ENCODE data around the gene PDSS2.

PDSS2 gene

GRCh38 chr6:107459283-107460082 lies at the start of gene PDSS2:
Gene PDSS2 (minus strand): TSS chr6:107459564. CDS start chr6:107459285, 279 bp downstream.
- Mint-ChIP-seq H3K36me3 (ENCODE audit: low read depth) (peaks cover 5% of the 10 kb centered on the region), H3K27ac (peak within 1 kb of the TSS; percentile 85), H3K27me3 (ENCODE audit: low read depth, poor library complexity) (peaks cover 13% of the 10 kb centered on the region), H3K9me3 (no peaks in the 10 kb centered on the region), H3K4me3 (peak within 1 kb of the TSS; percentile 91), H3K4me1 (peaks cover 24% of the 10 kb centered on the region)
- DNase-seq, result peak; percentile 96
- peak; percentile 58 for TF ChIP-seq CTCF (IDR thresholded peaks at IDR 0.05)

- Mint-ChIP-seq H3K9me3 (no peaks in the 10 kb centered on the region), H3K4me3 (no peak overlapping the region), H3K4me1 (peaks cover 44% of the 10 kb centered on the region), H3K27me3 (ENCODE audit: low read depth, poor library complexity) (no peaks in the 10 kb centered on the region), H3K27ac (no peak overlapping the region), H3K36me3 (ENCODE audit: low read depth) (peaks cover 72% of the 10 kb centered on the region)
- no peak for TF ChIP-seq CTCF (IDR thresholded peaks at IDR 0.05)
- no peak for DNase-seq
Measured at GRCh38 chr6:107506145-107506544, 46.8 kb upstream of the PDSS2 start.

- Mint-ChIP-seq H3K4me3 (no peak overlapping the region), H3K9me3 (no peaks in the 10 kb centered on the region), H3K4me1 (peaks cover 32% of the 10 kb centered on the region), H3K36me3 (ENCODE audit: low read depth) (peaks cover 65% of the 10 kb centered on the region), H3K27me3 (ENCODE audit: low read depth, poor library complexity) (no peaks in the 10 kb centered on the region), H3K27ac (no peak overlapping the region)
- no peak for TF ChIP-seq CTCF (IDR thresholded peaks at IDR 0.05)
- DNase-seq, result no peak
Measured at GRCh38 chr6:107504270-107505026, 45.1 kb upstream of the PDSS2 start.

- DNase-seq, result no peak
- Mint-ChIP-seq H3K27me3 (ENCODE audit: low read depth, poor library complexity) (no peaks in the 10 kb centered on the region), H3K27ac (no peak overlapping the region), H3K9me3 (no peaks in the 10 kb centered on the region), H3K4me3 (peak overlapping the region; percentile 8), H3K36me3 (ENCODE audit: low read depth) (peaks cover 26% of the 10 kb centered on the region), H3K4me1 (peaks cover 22% of the 10 kb centered on the region)
- TF ChIP-seq CTCF (IDR thresholded peaks at IDR 0.05), result no peak
Measured at GRCh38 chr6:107496892-107497684, 37.7 kb upstream of the PDSS2 start.

GRCh38 chr6:107495971-107496370 lies 36.6 kb upstream of the PDSS2 start:
- H3K27me3 Mint-ChIP-seq (ENCODE audit: low read depth, poor library complexity), result no peaks in the 10 kb centered on the region
- peaks cover 16% of the 10 kb centered on the region for H3K4me1 Mint-ChIP-seq
- DNase-seq, result no peak
- H3K9me3 Mint-ChIP-seq, result no peaks in the 10 kb centered on the region
- no peak for TF ChIP-seq CTCF (IDR thresholded peaks at IDR 0.05)
- no peak overlapping the region for H3K4me3 Mint-ChIP-seq
- peaks cover 16% of the 10 kb centered on the region for H3K36me3 Mint-ChIP-seq (ENCODE audit: low read depth)
- peak overlapping the region; percentile 29 for H3K27ac Mint-ChIP-seq
